Stomach (tissue), 9 donors: ENCODE measurements around the gene SYT5. TPM values are rescaled to one million over a fixed set of nuclear protein-coding genes. Genes with fewer than 3 reads are reported as not detected.
A peak's percentile ranks its signal among the peaks of the same experiment; 100 is the strongest.

ENCODE experiments used
- DNase-seq, 2 donors: peaks; one replicate each; pipeline versions ENCODE4 v3.0.0 to v3.0.0-alpha.2; 2013 to 2019
- H3K27ac ChIP-seq, 5 donors: fragments of 200-600 bp in 4 of 5; sonication (generic) in 4 of 5; one replicate each; pipeline ENCODE4 v1.5.1; 2013 to 2019; ENCODE audit warnings: mild to moderate bottlenecking in 1 of 5, moderate library complexity in 1 of 5
- H3K27me3 ChIP-seq, 3 donors: fragments of 200-600 bp; sonication (generic); one replicate each; pipeline ENCODE4 v1.5.1; 2017 to 2019; ENCODE audit warnings: mixed run types in 1 of 3
- H3K36me3 ChIP-seq, 4 donors: fragments of 200-600 bp; sonication (generic); 1 replicate in 3 of 4; 2 replicates in 1 of 4; pipeline ENCODE4 v1.5.1; 2016 to 2019
- H3K4me1 ChIP-seq, 4 donors: fragments of 200-600 bp; sonication (generic); one replicate each; pipeline ENCODE4 v1.5.1; 2016 to 2019
- H3K4me3 ChIP-seq, 4 donors: fragments of 200-600 bp; sonication (generic) in 3 of 4; one replicate each; pipeline ENCODE4 v1.5.1; 2016 to 2019; ENCODE audit warnings: mild to moderate bottlenecking in 1 of 4
- H3K9me3 ChIP-seq, 4 donors: fragments of 200-600 bp; sonication (generic); one replicate each; pipeline ENCODE4 v1.5.1; 2016 to 2019
- CTCF ChIP-seq, 7 experiments: fragments of 450-650 bp in 4 of 7; fragments of 200-600 bp in 3 of 7; sonication (generic) in 3 of 7; IDR thresholded peaks; one replicate each; pipeline ENCODE4 v1.5.1; 2016 to 2019; ENCODE audit warnings: antibody characterized with exemption in 7 of 7, control low read depth in 2 of 7, mild to moderate bottlenecking in 1 of 7
- EP300 ChIP-seq: sonication (generic); formaldehyde crosslinking; IDR thresholded peaks from one replicate; pipeline ENCODE4 v1.6.1; 2017; ENCODE audit warnings: antibody characterized with exemption
- POLR2A ChIP-seq, 4 donors: fragments of 450-650 bp; IDR thresholded peaks; one replicate each; pipeline ENCODE4 v1.6.1; 2016; ENCODE audit warnings: antibody characterized with exemption in 4 of 4, control low read depth in 2 of 4, mild to moderate bottlenecking in 1 of 4, moderate library complexity in 1 of 4
- POLR2AphosphoS5 ChIP-seq, 3 donors: sonication (generic); formaldehyde crosslinking; IDR thresholded peaks; one replicate each; pipeline ENCODE4 v1.6.1; 2016; ENCODE audit warnings: antibody characterized with exemption in 3 of 3
- WGBS, 5 donors: extraction: QIAGEN DNeasy Blood & Tissue Kit in 3 of 5; methylation state at CpG; one replicate each; pipeline versions ENCODE4 v1.1.5 to v1.1.7; 2013 to 2018; 5-methylcytosine and 5-hydroxymethylcytosine counted together
- intact Hi-C: fragments of 100-400 bp; cut with DNase I; formaldehyde crosslinking; loops from one replicate; pipeline ENCODE4 v1.15.1; 2023; ENCODE audit warnings: low total_unique reads
- polyA plus RNA-seq, 3 donors: library from polyadenylated mRNA; stranded (reverse); fragments of 200-250 nt; gene quantifications; one replicate each; pipeline ENCODE4 v1.2.3, GENCODE V29; 2013
- total RNA-seq, 5 donors: library from RNA; depleted of rRNA; stranded (reverse); fragments of >200 nt; gene quantifications; one replicate each; pipeline versions ENCODE4 v1.1.0 to v1.2.3, GENCODE V29; 2014 to 2016
- donor health status: healthy with polysubstance abuse.
- donor health status: Bipolar disorder and iron deficiency.
- donor health status: healthy.

SYT5 gene
- total and polyA plus RNA-seq, 8 donors, result 0.20 to 2.8 (median 1.8) TPM; not detected in 4

- no peak for TF ChIP-seq POLR2A (IDR thresholded peaks at IDR 0.05)
- H3K27ac ChIP-seq, result no peak overlapping the region
- 57 to 75% (median 67%) methylated on average over 4 of the region's 4 CpGs for WGBS, 5 donors
- intact Hi-C loops, result no loop called here
- no peaks in the 10 kb centered on the region for H3K36me3 ChIP-seq
- H3K4me3 ChIP-seq, result no peak overlapping the region
- H3K9me3 ChIP-seq, result no peaks in the 10 kb centered on the region
- DNase-seq, result no peak
- peaks cover 6 to 33% (median 28%) of the 10 kb centered on the region in 4 donors for H3K4me1 ChIP-seq
- peaks cover 23 to 100% (median 79%) of the 10 kb centered on the region in 3 donors for H3K27me3 ChIP-seq
These were observed 11.0 kb downstream of the SYT5 start for GRCh38 chr19:55169136-55169535.

GRCh38 chr19:55166530-55167268 is 13.4 kb downstream of the SYT5 start, which contains the start of gene DNAAF3:
DNAAF3 (minus strand) TSS chr19:55166613; CDS start chr19:55166413, 200 bp downstream.
- no peak within 1 kb of the TSS for H3K27ac ChIP-seq
- intact Hi-C loops, result no loop called here
- H3K4me1 ChIP-seq, result peaks cover 0 to 18% (median 17%) of the 10 kb centered on the region in 4 donors
- DNase-seq, result peak; percentile 95 to 98
- TF ChIP-seq POLR2A (IDR thresholded peaks at IDR 0.05), result no peak
- TF ChIP-seq CTCF (IDR thresholded peaks at IDR 0.05), result no peak
- peak in 1 of 3 donors; percentile 63 for TF ChIP-seq POLR2AphosphoS5 (IDR thresholded peaks at IDR 0.05)
- no peak for TF ChIP-seq EP300
- peak within 1 kb of the TSS; percentile 33 to 62 (median 48) for H3K4me3 ChIP-seq
- H3K9me3 ChIP-seq, result no peaks in the 10 kb centered on the region
- H3K36me3 ChIP-seq, result no peaks in the 10 kb centered on the region
- WGBS, 5 donors, result 1 to 4% (median 2%) methylated on average over 33 of the region's 33 CpGs
- peaks cover 23 to 100% (median 71%) of the 10 kb centered on the region in 3 donors for H3K27me3 ChIP-seq

- DNase-seq, result peak; percentile 72 to 91
- H3K27me3 ChIP-seq, result peaks cover 28 to 100% (median 74%) of the 10 kb centered on the region in 3 donors
- peak overlapping the region; percentile 33 to 62 (median 48) for H3K4me3 ChIP-seq
- H3K27ac ChIP-seq, result no peak overlapping the region
- H3K36me3 ChIP-seq, result no peaks in the 10 kb centered on the region
- 0 to 3% (median 2%) methylated on average over 10 to 34 of the region's 34 CpGs for WGBS, 5 donors
- intact Hi-C loops, result no loop called here
- TF ChIP-seq CTCF (IDR thresholded peaks at IDR 0.05) (peak in 1 of 7 experiments; percentile 40), EP300 (no peak)
- no peaks in the 10 kb centered on the region for H3K9me3 ChIP-seq
- peaks cover 0 to 18% (median 17%) of the 10 kb centered on the region in 4 donors for H3K4me1 ChIP-seq
These were observed 14.0 kb downstream of the SYT5 start for GRCh38 chr19:55165952-55166529.

- Histone ChIP-seq H3K9me3 (no peaks in the 10 kb centered on the region), H3K36me3 (no peaks in the 10 kb centered on the region), H3K4me1 (peaks cover 0 to 32% (median 18%) of the 10 kb centered on the region in 4 donors), H3K4me3 (no peak overlapping the region), H3K27me3 (peaks cover 21 to 100% (median 68%) of the 10 kb centered on the region in 3 donors), H3K27ac (no peak overlapping the region)
- 18 to 31% (median 24%) methylated on average over 40 to 61 of the region's 61 CpGs for WGBS, 5 donors
- intact Hi-C loops, result no loop called here
- TF ChIP-seq CTCF (IDR thresholded peaks at IDR 0.05), result no peak
- TF ChIP-seq EP300, result no peak
- TF ChIP-seq POLR2A (IDR thresholded peaks at IDR 0.05), result no peak
- no peak for TF ChIP-seq POLR2AphosphoS5 (IDR thresholded peaks at IDR 0.05)
- DNase-seq, result no peak
These were observed 18.3 kb downstream of the SYT5 start for GRCh38 chr19:55161571-55162322.
